Left ventricle myocardium superior (tissue), 1 donor: ENCODE measurements around the gene TMEM266. TPM values are rescaled to one million over a fixed set of nuclear protein-coding genes. Genes with fewer than 3 reads are reported as not detected.

ENCODE experiments used
- ATAC-seq: fragments of 200-7000 bp; cut with Tn5 transposase; one replicate; pipeline ENCODE4 v1.9.1; 2020; ENCODE audit warnings: mild to moderate bottlenecking, moderate library complexity
- DNase-seq: peaks from one replicate; pipeline ENCODE4 v3.0.0-alpha.2; 2020
- intact Hi-C: fragments of 100-400 bp; cut with micrococcal nuclease; formaldehyde crosslinking; loops from one replicate; pipeline ENCODE4 v1.11.0; 2022
- total RNA-seq: library from RNA; stranded (reverse); fragmentation: NEBNext Ultra II Directional; extraction: Animal tissue kit (Norgen Biotek cat#: 25700); gene quantifications from one replicate; pipeline ENCODE4 v1.2.1, GENCODE V29; 2021
- donor health status: DM: no; HTN: yes; CAD: no; lungs with severe emphysema.

The TMEM266 gene
- total RNA-seq, 1 donor from 2014 or later, result 0.10 TPM

DNA sequence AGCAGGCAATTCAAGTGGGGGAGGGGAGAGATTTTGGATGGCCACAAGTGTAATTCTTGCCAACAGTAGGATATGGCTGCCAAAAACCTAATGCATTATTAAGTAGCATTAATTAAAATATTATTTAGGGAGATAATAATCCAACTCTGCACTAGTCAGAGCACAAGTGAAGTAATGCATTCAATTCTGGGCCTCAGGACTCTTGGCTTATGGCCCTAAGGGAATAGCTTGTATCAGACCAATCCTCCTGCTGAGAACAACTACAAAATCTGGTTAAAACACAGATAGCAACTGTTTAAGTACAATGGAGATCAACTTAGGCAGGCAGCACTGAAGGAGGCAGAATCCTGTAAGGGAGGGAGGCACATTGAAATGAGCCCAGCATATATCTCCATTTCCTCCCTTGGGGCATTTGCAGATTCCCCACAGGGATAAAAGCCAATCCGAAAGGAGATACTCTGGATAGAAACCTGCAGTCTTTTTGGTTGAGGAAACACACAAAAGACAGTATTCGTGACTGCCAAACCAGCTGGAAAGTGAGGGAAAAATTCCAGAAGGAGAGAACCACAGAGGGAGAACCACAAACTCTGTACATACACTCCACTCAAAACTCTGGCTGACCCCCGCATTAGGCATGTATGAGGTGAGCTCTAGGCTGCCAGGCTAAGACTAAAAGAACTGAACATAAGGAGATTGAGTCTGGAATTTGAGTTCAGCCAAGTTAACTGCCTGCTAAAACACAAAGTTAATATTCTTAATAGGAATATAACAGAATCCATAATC is 194.1 kb downstream of the TMEM266 start:
- ATAC-seq (no peak), DNase-seq (no peak)
- intact Hi-C loops, result no loop called here

Other genes with a start within 250 kb of the TMEM266 start
- 21.2 TPM for gene UBE2Q2, start 216.5 kb upstream of the TMEM266 start, total RNA-seq
- 23.3 TPM for gene FBXO22, start 156.1 kb upstream of the TMEM266 start, total RNA-seq
- gene NRG4, start 47.6 kb upstream of the TMEM266 start, total RNA-seq, result not detected